Iris pigment epithelial cell (primary cell): ENCODE measurements around the gene PPARG.
A peak's percentile ranks its signal among the peaks of the same experiment; 100 is the strongest.

Source experiments
- DNase-seq: peaks from one replicate; pipeline ENCODE4 v3.0.0-alpha.2; 2011; ENCODE audit warnings: low read depth

Gene PPARG

DNA sequence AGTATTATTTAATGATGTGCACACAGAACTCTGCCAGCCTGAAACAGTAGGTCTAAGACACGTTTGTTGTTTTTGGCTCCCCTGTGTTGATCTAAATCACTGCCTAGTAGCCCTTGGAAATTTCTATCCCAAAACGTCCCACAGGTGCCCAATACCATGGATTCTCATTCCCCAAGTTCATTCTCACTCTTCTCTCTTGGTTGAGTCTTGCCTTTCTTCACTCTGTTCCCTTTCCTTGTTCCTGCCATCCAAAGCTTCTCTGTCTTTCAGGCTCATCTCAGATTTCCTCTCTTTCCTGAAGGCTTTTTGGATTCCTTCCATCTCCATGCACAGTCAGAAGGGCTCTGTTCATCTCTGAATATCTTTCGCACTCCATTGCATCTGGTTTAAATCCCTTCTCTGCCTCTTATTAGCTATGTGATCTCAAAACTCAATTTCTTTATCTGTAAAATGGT is 54.2 kb downstream of the PPARG start:
- peak; percentile 22 for DNase-seq

DNA sequence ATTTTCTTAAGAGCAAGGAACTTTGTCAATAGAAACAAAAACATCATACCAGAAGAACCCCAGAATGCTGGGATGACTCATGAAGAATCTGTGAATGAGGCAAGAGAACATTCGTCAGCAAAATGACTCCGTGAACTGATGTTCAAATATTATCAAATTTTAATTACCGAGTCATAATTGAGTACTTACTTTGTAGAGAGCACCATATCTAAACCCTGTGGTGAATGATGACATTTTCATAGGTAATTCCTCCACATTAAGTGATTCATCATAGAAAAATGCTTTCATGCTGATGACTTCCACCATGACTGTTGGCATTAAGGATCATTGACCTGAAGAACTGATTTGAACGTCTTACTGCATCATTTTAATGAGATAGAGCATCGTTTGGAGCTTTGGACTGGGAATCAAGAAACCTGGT is 56.3 kb downstream of the PPARG start:
- DNase-seq = peak; percentile 90

GRCh38 chr3:12345584-12346494 is 57.0 kb downstream of the PPARG start:
- no peak for DNase-seq

- no peak for DNase-seq
Measured at GRCh38 chr3:12347301-12347700, 58.4 kb downstream of the PPARG start.

DNA sequence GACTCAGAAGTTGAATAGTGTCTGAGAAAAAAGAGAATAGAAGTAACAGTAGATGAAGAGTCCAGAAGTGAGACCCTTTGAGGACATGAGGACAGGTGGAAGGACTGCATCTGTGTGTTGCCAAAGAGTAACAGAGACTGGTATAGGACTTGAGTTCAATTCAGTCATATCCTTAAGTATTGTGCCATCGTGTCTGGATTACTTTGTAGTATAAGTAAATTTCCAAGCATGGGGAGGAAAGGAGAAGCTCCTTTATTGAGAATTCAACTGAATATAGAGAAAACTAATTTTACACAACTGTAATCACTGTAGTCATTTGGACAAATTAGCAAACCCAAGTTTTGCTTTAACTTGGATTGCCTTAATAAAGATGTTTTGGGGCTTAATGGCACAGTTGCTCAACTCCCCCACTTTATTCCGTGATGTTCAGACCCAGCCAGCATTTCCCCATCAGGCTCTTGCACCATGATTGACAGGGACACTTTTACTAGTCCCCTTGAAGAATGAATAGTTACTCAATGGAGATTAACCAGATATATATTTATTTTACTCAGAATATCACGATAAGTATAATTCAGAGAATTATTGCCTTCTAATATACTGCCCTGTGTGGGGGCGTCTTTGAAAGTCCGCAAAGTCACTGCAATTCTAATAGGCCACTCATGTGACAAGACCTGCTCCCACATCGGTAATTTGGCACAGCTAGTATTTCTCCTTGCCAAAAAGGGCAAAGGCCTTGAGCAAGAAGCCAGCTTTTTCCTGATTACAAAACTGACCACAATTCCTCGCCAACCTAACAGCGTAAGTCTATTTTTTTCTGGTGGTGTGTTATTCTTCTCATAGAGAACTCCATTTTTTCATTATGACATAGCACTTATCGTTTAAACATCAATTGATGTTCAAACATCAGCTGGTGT is 61.3 kb downstream of the PPARG start:
- peak; percentile 84 for DNase-seq

GRCh38 chr3:12351145-12351544 is 62.3 kb downstream of the PPARG start:
- DNase-seq = no peak

DNA sequence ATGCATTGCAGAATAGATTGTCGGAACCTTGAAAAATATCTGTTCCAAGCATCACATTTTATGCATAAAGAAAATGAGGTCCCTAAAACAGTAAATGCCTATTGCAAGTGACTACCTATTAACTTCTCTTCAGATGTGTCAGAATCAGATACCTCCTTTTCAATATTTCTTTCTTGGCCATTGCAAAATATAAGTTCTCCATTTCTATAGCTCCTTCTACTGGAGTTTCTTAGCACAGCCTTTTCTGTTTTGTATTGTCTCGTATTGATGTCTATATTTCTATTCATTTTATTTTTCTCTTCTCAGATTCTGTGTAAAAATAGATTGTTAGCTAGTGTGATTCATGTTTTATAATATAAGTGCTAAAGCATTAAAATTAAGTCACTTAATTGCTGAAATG is 63.4 kb downstream of the PPARG start:
- no peak for DNase-seq

DNA sequence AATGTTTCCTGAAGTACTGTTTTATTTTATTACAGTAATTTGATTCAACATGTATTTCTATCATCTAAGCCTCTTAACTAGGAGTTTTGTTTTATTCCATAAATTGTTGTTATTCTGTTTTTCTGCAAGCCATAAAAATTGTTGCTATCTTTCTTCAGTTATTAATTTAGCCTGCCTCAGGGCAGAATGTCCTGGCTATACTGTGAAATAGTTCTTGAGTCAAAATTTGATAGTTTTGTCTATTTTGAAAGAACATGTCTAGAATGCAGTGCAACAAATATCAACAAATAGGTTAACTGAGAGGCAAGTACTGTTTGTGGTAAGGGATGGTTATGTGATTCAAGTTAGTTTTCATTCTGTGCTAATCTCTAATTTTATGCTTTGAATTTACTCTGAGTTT is 63.9 kb downstream of the PPARG start:
- DNase-seq = no peak

- DNase-seq = peak; percentile 72
Measured at GRCh38 chr3:12353796-12354525, 65.1 kb downstream of the PPARG start.

DNA sequence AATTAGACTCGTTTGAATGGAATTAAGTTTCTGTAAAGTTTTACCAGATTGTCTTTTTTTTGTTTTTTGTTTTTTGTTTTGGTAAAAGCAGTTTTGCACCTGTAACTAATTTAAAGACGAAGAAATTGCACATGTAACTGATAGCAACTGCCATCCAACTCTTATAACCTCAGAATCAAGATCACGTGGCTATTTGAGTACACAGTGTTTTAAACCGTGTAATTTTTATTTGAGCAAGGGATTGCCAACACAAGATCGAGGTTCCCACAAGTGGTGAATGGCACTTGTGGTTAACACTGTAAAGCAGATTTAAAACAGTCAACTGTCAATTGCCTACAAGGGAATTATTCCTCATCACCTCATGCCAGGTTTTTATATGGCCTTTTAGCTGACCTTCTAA is 67.3 kb downstream of the PPARG start:
- DNase-seq = no peak

DNA sequence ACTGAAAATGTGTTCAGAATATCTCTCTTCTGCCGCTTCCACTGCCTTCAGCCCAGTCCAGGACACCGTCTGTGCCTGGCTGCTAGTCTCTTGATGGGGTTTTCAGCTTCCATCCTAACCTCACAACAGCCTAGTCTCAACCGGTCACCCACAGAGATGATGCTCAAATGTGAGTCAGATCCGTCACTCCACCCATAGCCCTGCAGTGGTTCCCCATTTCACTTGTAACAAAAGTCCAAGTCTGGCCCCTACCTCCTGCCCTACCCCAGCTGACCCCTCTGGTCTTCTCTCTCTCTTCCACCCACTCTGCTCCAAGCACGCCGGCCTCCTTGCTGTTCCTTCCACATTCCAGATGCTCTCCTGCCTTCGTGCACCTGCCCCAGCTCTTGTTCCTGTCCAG is 68.1 kb downstream of the PPARG start:
- no peak for DNase-seq

GRCh38 chr3:12357456-12357855 is 68.6 kb downstream of the PPARG start:
- no peak for DNase-seq

- DNase-seq = peak; percentile 56
Measured at GRCh38 chr3:12363397-12364195, 74.7 kb downstream of the PPARG start.

DNA sequence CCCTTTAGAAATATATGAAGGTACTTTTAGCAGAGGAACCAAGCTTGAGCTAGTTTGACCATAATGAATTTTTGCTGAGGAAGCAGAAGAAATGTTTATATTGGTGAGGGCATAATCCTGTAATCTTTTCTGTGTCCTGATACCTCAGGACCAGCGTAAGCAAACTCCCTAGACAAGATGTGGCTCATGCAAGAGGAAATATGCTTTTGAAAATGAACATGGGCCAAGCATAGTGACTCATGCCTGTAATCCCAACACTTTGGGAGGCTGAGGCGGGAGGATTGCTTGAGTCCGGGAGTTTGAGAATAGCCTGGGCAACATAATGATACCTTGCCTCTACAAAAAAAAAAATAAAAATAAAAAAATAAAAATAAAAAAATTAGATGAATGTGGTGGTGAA is 78.5 kb downstream of the PPARG start:
- DNase-seq = peak; percentile 42

DNA sequence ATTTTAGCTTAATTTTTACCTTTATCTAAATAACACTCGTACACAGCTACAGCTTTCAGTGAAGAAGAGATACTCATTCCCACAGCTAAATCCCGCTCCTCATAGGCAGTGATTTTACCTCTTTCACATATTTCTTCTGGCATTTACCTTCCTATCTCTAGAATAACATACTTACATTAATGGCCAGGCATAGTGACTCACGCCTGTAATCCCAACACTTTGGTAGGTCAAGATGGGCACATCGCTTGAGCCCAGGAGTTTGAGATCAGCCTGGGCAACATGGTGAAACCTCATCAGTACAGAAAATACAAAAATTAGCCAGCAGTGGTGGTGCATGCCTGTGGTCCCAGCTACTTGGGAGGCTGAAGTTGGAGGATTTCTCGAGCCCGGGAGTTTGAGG is 80.2 kb downstream of the PPARG start:
- no peak for DNase-seq

- no peak for DNase-seq
Measured at GRCh38 chr3:12369598-12369997, 80.7 kb downstream of the PPARG start.

DNA sequence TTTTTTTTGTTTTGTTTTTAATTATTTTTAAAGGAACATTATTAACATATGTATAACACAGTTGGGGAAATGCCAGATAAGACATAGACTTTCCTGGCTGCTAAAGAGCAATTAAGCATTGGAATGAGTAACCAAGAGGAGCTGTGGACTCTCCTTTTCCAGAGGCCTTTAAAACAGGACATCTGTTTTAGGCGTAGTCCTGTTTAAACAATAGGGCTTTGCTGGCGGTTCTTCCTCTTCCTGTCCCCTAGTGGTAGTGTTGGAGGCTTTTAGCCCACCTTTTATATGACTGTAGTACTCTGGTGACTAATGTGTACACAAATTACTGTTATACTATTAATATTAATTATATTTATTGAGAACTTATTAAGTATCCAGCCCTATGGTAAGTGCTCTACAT is 81.9 kb downstream of the PPARG start:
- no peak for DNase-seq

- DNase-seq = peak; percentile 66
Measured at GRCh38 chr3:12371525-12372140, 82.8 kb downstream of the PPARG start.

GRCh38 chr3:12372741-12373280 is 83.9 kb downstream of the PPARG start:
- no peak for DNase-seq

- no peak for DNase-seq
Measured at GRCh38 chr3:12375572-12375971, 86.7 kb downstream of the PPARG start.
